HCT116 (cell line): Measurements from ENCODE around the gene CXCL8. TPM values are rescaled to one million over a fixed set of nuclear protein-coding genes. Genes with fewer than 3 reads are reported as not detected.

ENCODE experiments used
- ATAC-seq: fragments of 200-7000 bp; cut with Tn5 transposase; 2 replicates; pipeline ENCODE4 v1.9.1; 2020; ENCODE audit warnings: mild to moderate bottlenecking, moderate library complexity
- BruUV-seq: library from RNA; stranded (reverse); fragments of 400-500 nt; replicated peaks from 2 replicates; lab custom pipeline; 2021; lab: Mats Ljungman, UMichigan
- CTCF ChIA-PET: fragments of 300-600 bp; sonication (Branson Sonifier 250); formaldehyde crosslinking; loops from one replicate; lab custom pipeline; 2021; ENCODE audit warnings: antibody characterized with exemption; lab: Charles Lee
- POLR2A ChIA-PET: fragments of 300-600, 350-600 bp; sonication (Branson Sonifier 250); formaldehyde crosslinking; loops from one replicate; lab custom pipeline; 2021; ENCODE audit warnings: antibody characterized with exemption; lab: Charles Lee
- RAD21 ChIA-PET, 2 experiments: fragments of 300-600 bp; sonication (Branson Sonifier 250); formaldehyde crosslinking; loops; one replicate each; lab custom pipeline; 2023; ENCODE audit warnings: low total read pairs in 2 of 2; ENCODE audit not compliant: uncharacterized antibody in 2 of 2, unreplicated experiment in 2 of 2, low non-redundant PET in 1 of 2; lab: Charles Lee
- DNase-seq: peaks from one replicate; pipeline ENCODE4 v3.0.0-alpha.2; 2010; ENCODE audit warnings: low read depth, low spot score
- H2AFZ ChIP-seq: fragments of 200-600 bp; shearing (Covaris generic), sonication (generic); 2 replicates; pipeline ENCODE4 v1.6.1; 2017; ENCODE audit warnings: low read depth, mixed run types, mixed read lengths, antibody characterized with exemption, low read length; ENCODE audit not compliant: poor library complexity, severe bottlenecking
- H3K27ac ChIP-seq: 2 replicates; pipeline ENCODE4 v1.5.1; 2012; ENCODE audit warnings: low read depth, low read length
- H3K27me3 ChIP-seq: fragments of 200-600 bp; sonication (generic); 2 replicates; pipeline ENCODE4 v1.6.1; 2016; ENCODE audit warnings: mixed run types, low read length, mixed read lengths; ENCODE audit not compliant: insufficient read depth
- H3K36me3 ChIP-seq, 2 experiments: fragments of 200-500 bp in 1 of 2; fragments of 200-600 bp in 1 of 2; sonication (Bioruptor generic) in 1 of 2; sonication (generic) in 1 of 2; 2 replicates each; pipeline versions ENCODE4 v1.5.1 to v1.6.1; 2014 to 2016; ENCODE audit warnings: low read length in 2 of 2, inconsistent platforms in 1 of 2, mixed read lengths in 1 of 2, mixed run types in 1 of 2; ENCODE audit not compliant: insufficient read depth in 2 of 2, control insufficient read depth in 1 of 2
- H3K4me1 ChIP-seq, 2 experiments: fragments of 200-600 bp in 1 of 2; sonication (generic) in 1 of 2; 2 replicates each; pipeline versions ENCODE4 v1.5.1 to v1.6.1; 2012 to 2017; ENCODE audit warnings: low read length in 2 of 2, inconsistent platforms in 1 of 2, mild to moderate bottlenecking in 1 of 2, mixed read lengths in 1 of 2, mixed run types in 1 of 2, moderate library complexity in 1 of 2; ENCODE audit not compliant: insufficient read depth in 2 of 2, control insufficient read depth in 1 of 2
- H3K4me2 ChIP-seq: fragments of 200-600 bp; sonication (generic); 2 replicates; pipeline ENCODE4 v1.6.1; 2017; ENCODE audit warnings: mixed run types, low read length, mixed read lengths
- H3K4me3 ChIP-seq, 2 experiments: fragments of 200-600 bp in 1 of 2; sonication (generic) in 1 of 2; replicated peaks in 1 of 2; 2 replicates each; pipeline ENCODE4 v1.5.1; 2011 to 2016; ENCODE audit warnings: low read length in 2 of 2, control low read depth in 1 of 2, low read depth in 1 of 2, mild to moderate bottlenecking in 1 of 2, mixed read lengths in 1 of 2, mixed run types in 1 of 2
- H3K79me2 ChIP-seq: fragments of 200-600 bp; sonication (generic); 2 replicates; pipeline ENCODE4 v1.6.1; 2017; ENCODE audit warnings: mild to moderate bottlenecking, mixed run types, low read length, moderate library complexity, mixed read lengths; ENCODE audit not compliant: insufficient read depth
- H3K9ac ChIP-seq: fragments of 200-600 bp; sonication (generic); 2 replicates; pipeline ENCODE4 v1.6.1; 2016; ENCODE audit warnings: low read length, mixed read lengths
- H3K9me2 ChIP-seq: fragments of 200-600 bp; sonication (generic), shearing (Covaris generic); 2 replicates; pipeline ENCODE4 v1.6.1; 2017; ENCODE audit warnings: mixed run types, mild to moderate bottlenecking, moderate library complexity; ENCODE audit not compliant: insufficient read depth
- H3K9me3 ChIP-seq, 2 experiments: fragments of 200-500 bp in 1 of 2; fragments of 200-600 bp in 1 of 2; sonication (Bioruptor generic) in 1 of 2; sonication (generic) in 1 of 2; 2 replicates each; pipeline ENCODE4 v1.6.1; 2014 to 2017; ENCODE audit warnings: low read length in 2 of 2, mixed read lengths in 2 of 2, inconsistent platforms in 1 of 2, low read depth in 1 of 2, mild to moderate bottlenecking in 1 of 2, mixed run types in 1 of 2, moderate library complexity in 1 of 2; ENCODE audit not compliant: control insufficient read depth in 1 of 2, insufficient read depth in 1 of 2
- H4K20me1 ChIP-seq: fragments of 200-600 bp; sonication (generic), shearing (Covaris generic); 2 replicates; pipeline ENCODE4 v1.6.1; 2017; ENCODE audit warnings: mixed run types, mild to moderate bottlenecking, moderate library complexity; ENCODE audit not compliant: insufficient read depth
- CEBPB ChIP-seq: IDR thresholded peaks from 2 replicates; pipeline ENCODE4 v1.6.1; 2012; ENCODE audit warnings: low read depth
- EZH2 ChIP-seq: fragments of 200-600 bp; sonication (generic); IDR thresholded peaks from 2 replicates; pipeline ENCODE4 v1.6.1; 2017; ENCODE audit warnings: antibody characterized with exemption, mixed run types
- FOSL1 ChIP-seq: IDR thresholded peaks from 2 replicates; pipeline ENCODE4 v1.6.1; 2012; ENCODE audit warnings: low read depth
- JUND ChIP-seq: IDR thresholded peaks from 2 replicates; pipeline ENCODE4 v1.6.1; 2012
- POLR2AphosphoS5 ChIP-seq: IDR thresholded peaks from 2 replicates; pipeline ENCODE4 v1.6.1; 2011; ENCODE audit warnings: mild to moderate bottlenecking, low read depth, low read length, moderate library complexity
- SP1 ChIP-seq: IDR thresholded peaks from 2 replicates; pipeline ENCODE4 v1.6.1; 2012; ENCODE audit warnings: low read depth
- SRF ChIP-seq: IDR thresholded peaks from 2 replicates; pipeline ENCODE4 v1.6.1; 2012; ENCODE audit warnings: low read depth
- intact Hi-C: fragments of 100-400 bp; cut with micrococcal nuclease; formaldehyde crosslinking; loops from 2 replicates; pipeline ENCODE4 v1.10.0; 2022
- total RNA-seq: library from RNA; stranded (reverse); gene quantifications from one replicate; pipeline ENCODE4 v1.2.1, GENCODE V29; 2021; ENCODE audit not compliant: unreplicated experiment
- TF ChIP-seq, protein P1 (sequence below): IDR thresholded peaks from 2 replicates; pipeline ENCODE4 v1.6.1; 2012

The CXCL8 gene
- total RNA-seq, 1 experiment from 2014 or later: 1.8 TPM

DNA sequence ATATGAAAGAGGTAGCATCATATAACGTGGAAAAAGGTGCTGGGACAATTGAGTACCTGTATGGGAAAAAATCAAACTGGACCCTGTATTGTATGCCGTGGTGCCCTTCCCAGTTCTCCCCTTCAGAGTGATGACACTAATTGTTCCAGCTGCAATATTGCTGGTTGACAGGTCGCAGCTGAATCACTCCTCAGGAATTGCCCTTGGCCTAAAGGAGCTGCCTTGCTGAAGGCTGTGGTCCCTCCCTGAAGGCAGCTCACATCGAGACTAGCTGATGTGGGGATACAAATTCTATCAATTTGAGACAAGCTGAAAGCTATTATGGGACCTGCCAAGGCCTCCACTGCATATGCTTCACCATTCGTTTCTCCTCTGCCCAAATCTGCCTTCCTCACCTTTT lies 39.3 kb upstream of the CXCL8 start:
- H3K27ac ChIP-seq: no peak overlapping the region
- no peaks in the 10 kb centered on the region for H4K20me1 ChIP-seq
- peaks cover 9 to 23% of the 10 kb centered on the region in 2 experiments for H3K4me1 ChIP-seq

DNA sequence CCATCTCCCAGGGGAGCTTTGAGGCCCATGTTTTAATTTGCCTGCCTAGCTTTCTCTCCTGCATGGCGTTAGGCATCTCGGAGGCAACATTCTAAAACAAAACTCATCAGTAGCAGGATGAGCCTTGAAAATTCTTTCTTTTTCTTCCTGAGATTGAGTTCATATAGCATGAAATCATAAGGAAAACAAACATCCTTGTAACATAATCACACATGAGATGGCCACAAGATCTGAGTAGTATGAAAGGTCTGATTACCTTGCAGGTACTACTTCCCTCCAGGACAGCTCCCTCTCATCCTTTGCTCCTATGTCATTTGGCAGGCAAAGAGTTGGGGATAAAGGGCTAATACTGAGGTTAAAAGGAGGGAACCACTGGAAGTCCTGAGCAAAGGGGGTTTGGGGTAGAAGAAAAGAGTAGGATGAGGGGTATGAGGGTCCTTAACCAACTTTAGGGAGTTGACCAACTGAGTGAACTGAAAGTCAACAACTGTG lies 37.5 kb upstream of the CXCL8 start:
- Histone ChIP-seq H3K36me3 (no peaks in the 10 kb centered on the region), H3K27ac (no peak overlapping the region)
- no peak for TF ChIP-seq EZH2
- TF ChIP-seq, all 23 proteins: peak for 0
- no peaks in the 10 kb centered on the region for H3K79me2 ChIP-seq
- CTCF ChIA-PET: no interaction called here
- BruUV-seq: no TSS peak
- no peak overlapping the region for H3K9ac ChIP-seq
- DNase-seq (no peak), ATAC-seq (no peak)
- H3K4me2 ChIP-seq: no peak overlapping the region
- H3K9me2 ChIP-seq: no peaks in the 10 kb centered on the region
- RAD21 ChIA-PET: no interaction called here
- H3K4me1 ChIP-seq: peaks cover 11 to 34% of the 10 kb centered on the region in 2 experiments
- no peaks in the 10 kb centered on the region for H4K20me1 ChIP-seq
- POLR2A ChIA-PET: no interaction called here
- no peaks in the 10 kb centered on the region for H3K9me3 ChIP-seq
- H3K4me3 ChIP-seq: no peak overlapping the region
- intact Hi-C loops: no loop called here
- no peak overlapping the region for H2AFZ ChIP-seq
- no peaks in the 10 kb centered on the region for H3K27me3 ChIP-seq

More for the DNA sequence above, 39.3 kb upstream of the CXCL8 start:
- H3K9me2 ChIP-seq: no peaks in the 10 kb centered on the region
- intact Hi-C loops: no loop called here
- ChIA-PET POLR2A (no interaction called here), CTCF (no interaction called here), RAD21 (no interaction called here)
- H3K4me2 ChIP-seq: no peak overlapping the region
- H3K9me3 ChIP-seq: no peaks in the 10 kb centered on the region
- H2AFZ ChIP-seq: no peak overlapping the region
- no peak for DNase-seq
- ATAC-seq: no peak
- H3K4me3 ChIP-seq: no peak overlapping the region
- H3K36me3 ChIP-seq: no peaks in the 10 kb centered on the region
- no peaks in the 10 kb centered on the region for H3K27me3 ChIP-seq
- no peak overlapping the region for H3K9ac ChIP-seq
- BruUV-seq: no TSS peak
- TF ChIP-seq, protein P1, sequence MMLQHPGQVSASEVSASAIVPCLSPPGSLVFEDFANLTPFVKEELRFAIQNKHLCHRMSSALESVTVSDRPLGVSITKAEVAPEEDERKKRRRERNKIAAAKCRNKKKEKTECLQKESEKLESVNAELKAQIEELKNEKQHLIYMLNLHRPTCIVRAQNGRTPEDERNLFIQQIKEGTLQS: peak; percentile 37; the same call in 1 of the 2 replicates
- TF ChIP-seq FOSL1 (peak; percentile 46), POLR2AphosphoS5 (no peak), SRF (no peak), CEBPB (peak; percentile 50), JUND (peak; percentile 35; the same call in 1 of the 2 replicates), SP1 (no peak)
- H3K79me2 ChIP-seq: no peaks in the 10 kb centered on the region
